ENCODE data around the gene TAGLN.

The TAGLN gene

DNA sequence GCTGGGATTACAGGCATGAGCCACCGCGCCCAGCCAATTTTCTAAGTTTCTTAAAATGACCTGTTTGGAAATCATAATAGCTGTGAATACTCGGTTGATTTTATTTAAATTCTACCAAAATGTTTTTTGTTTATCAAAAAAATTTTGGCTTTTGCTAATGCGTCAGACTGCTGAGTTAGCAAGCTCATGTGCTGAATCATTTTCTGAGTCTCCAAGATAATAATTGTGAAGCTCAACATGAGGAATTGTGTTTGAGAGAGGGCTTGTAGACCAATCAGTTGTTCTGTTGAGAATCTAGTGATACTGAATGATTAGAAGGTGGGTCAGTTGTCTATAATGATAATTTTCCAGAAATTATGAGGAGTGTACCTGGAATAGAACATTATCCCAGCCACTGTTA lies 49.2 kb downstream of the TAGLN start:
- H3K36me3 ChIP-seq = peaks cover 86% of the 10 kb centered on the region

DNA sequence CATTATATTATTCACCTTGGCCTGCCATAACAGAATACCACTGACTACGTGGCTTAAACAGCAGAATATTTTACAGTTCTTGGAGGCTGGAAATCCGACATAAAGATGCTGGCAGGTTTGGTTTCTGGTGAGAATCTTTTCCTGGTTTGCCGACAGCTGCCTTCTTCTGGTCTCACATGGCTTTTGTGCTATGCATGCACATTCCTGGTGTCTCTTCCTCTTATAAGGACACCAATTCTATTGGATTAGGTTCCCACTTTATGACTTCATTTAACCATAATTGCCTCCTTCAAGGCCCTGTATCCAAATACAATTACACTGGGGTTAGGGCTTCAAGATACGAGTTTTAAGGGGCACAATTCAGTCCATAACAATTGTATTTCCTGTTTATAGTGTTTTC lies 50.4 kb downstream of the TAGLN start:
- Histone ChIP-seq H3K4me1 (no peaks in the 10 kb centered on the region), H3K27me3 (no peaks in the 10 kb centered on the region), H3K4me3 (no peak overlapping the region), H3K9me3 (no peaks in the 10 kb centered on the region), H3K4me2 (no peak overlapping the region), H4K20me1 (no peaks in the 10 kb centered on the region), H3K9ac (no peak overlapping the region), H3K27ac (no peak overlapping the region), H3K36me3 (peaks cover 80% of the 10 kb centered on the region)
- no peak for TF ChIP-seq Cebpa-rat (IDR thresholded peaks at IDR 0.05)

More for the DNA sequence above, 49.2 kb downstream of the TAGLN start:
- Histone ChIP-seq H3K9me3 (no peaks in the 10 kb centered on the region), H3K4me3 (no peak overlapping the region), H4K20me1 (no peaks in the 10 kb centered on the region), H3K9ac (no peak overlapping the region), H3K27ac (no peak overlapping the region), H3K27me3 (no peaks in the 10 kb centered on the region), H3K4me1 (no peaks in the 10 kb centered on the region), H3K4me2 (no peak overlapping the region)
- no peak for TF ChIP-seq Cebpa-rat (IDR thresholded peaks at IDR 0.05)

DNA sequence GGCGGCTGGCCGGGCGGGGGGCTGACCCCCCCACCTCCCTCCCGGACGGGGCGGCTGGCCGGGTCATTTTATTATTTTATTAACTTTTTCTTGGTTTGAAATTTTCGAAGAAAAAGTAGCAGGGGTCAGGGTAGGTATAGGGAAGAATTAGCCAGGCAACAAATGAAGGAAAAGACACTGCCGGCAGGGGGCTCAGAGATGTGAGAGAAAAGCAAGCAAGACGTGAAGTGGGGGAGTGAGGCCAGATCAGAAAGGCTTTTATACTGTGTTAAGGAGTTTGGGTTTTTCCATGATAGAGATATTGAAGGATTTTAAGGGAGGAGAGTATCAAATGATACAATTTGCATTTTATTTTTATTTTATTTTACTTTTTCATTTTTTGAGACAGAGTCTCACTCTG lies 52.3 kb downstream of the TAGLN start:
- Histone ChIP-seq H3K9me3 (no peaks in the 10 kb centered on the region), H3K4me2 (no peak overlapping the region)
- no peak for TF ChIP-seq Cebpa-rat (IDR thresholded peaks at IDR 0.05)

DNA sequence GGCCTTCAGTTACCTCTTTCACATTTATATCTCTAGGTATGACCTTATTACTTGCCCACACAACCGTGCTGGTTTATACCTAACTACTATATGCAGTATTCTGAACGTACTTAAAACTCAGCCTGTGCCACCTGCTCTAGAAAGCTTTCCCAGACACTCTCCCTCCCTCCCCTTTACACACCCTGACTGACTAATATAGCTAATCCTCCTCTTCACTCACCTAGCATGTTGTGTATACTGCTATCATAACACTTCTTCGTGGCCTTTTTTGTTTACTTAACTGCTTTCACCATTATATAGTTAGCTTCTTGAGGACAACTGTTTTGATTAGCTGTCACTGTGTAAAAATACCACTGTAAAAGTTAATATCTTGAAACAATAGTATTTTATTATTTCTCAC lies 56.8 kb downstream of the TAGLN start:
- no peak overlapping the region for H3K4me2 ChIP-seq
- peaks cover 29% of the 10 kb centered on the region for H3K36me3 ChIP-seq
- H4K20me1 ChIP-seq = no peaks in the 10 kb centered on the region
- no peak for TF ChIP-seq Cebpa-rat (IDR thresholded peaks at IDR 0.05)
- H3K4me3 ChIP-seq = no peak overlapping the region
- H3K4me1 ChIP-seq = no peaks in the 10 kb centered on the region
- no peaks in the 10 kb centered on the region for H3K27me3 ChIP-seq
- no peaks in the 10 kb centered on the region for H3K9me3 ChIP-seq
- no peak overlapping the region for H3K9ac ChIP-seq
- H3K27ac ChIP-seq = no peak overlapping the region

More for the DNA sequence above, 52.3 kb downstream of the TAGLN start:
- H3K4me3 ChIP-seq = no peak overlapping the region
- H3K4me1 ChIP-seq = no peaks in the 10 kb centered on the region
- H4K20me1 ChIP-seq = no peaks in the 10 kb centered on the region
- peaks cover 61% of the 10 kb centered on the region for H3K36me3 ChIP-seq
- no peak overlapping the region for H3K27ac ChIP-seq
- H3K9ac ChIP-seq = no peak overlapping the region
- no peaks in the 10 kb centered on the region for H3K27me3 ChIP-seq

GRCh38 chr11:117256573-117256972 lies 57.4 kb downstream of the TAGLN start:
- Histone ChIP-seq H3K4me1 (no peaks in the 10 kb centered on the region), H4K20me1 (no peaks in the 10 kb centered on the region), H3K9ac (no peak overlapping the region), H3K9me3 (no peaks in the 10 kb centered on the region), H3K27me3 (no peaks in the 10 kb centered on the region), H3K4me2 (no peak overlapping the region), H3K36me3 (peaks cover 35% of the 10 kb centered on the region), H3K27ac (no peak overlapping the region), H3K4me3 (no peak overlapping the region)
- TF ChIP-seq Cebpa-rat (IDR thresholded peaks at IDR 0.05) = no peak
